ENCODE results near the gene HAUS7. TPM values are rescaled to one million over a fixed set of nuclear protein-coding genes. Genes with fewer than 3 reads are reported as not detected.

Gene HAUS7
- polyA plus RNA-seq, 2 of the 4 experiments (the other 2 are of a cell fraction) = 39.1 to 53.6 TPM

- peak in 1 of 2 experiments; percentile 20; a peak in 3 of 6 replicates for ATAC-seq
- Histone ChIP-seq H3K9me3 (no peaks in the 10 kb centered on the region), H3K4me3 (no peak overlapping the region), H3K4me1 (no peaks in the 10 kb centered on the region), H3K27ac (no peak overlapping the region), H3K4me2 (no peak overlapping the region)
- no peak for DNase-seq (ENCODE audit: low read depth in 1 of 2, low spot score in 1 of 2)
- 100% methylated on average over 2 of the region's 23 CpGs for WGBS (ENCODE audit: missing lambda C conversion rate)
- CTCF ChIA-PET = interaction anchor here (2.1 to 3.5 kb wide), 3 partner anchors 12 to 24 kb away, joined by 7 to 16 read pairs (median 11); partner anchors contain the start of gene HAUS7
- POLR2A ChIA-PET = no interaction called here
- TF ChIP-seq CHD4 (IDR thresholded peaks at IDR 0.05; ENCODE audit: borderline replicate concordance) = no peak
- TF ChIP-seq CBX8 (IDR thresholded peaks at IDR 0.05) = no peak
- TF ChIP-seq MAZ (IDR thresholded peaks at IDR 0.05; ENCODE audit: borderline replicate concordance, low read depth, low read length) = no peak
- no peak for TF ChIP-seq MYC (IDR thresholded peaks at IDR 0.05; ENCODE audit: borderline replicate concordance, low read length)
- TF ChIP-seq RARB (CRISPR knock-in tag; IDR thresholded peaks at IDR 0.05) = no peak
- no peak for TF ChIP-seq E2F6 (IDR thresholded peaks at IDR 0.05; ENCODE audit: borderline replicate concordance, low read depth)
- TF ChIP-seq CHD2 (IDR thresholded peaks at IDR 0.05; ENCODE audit: low read length, partially characterized antibody) = no peak
- no peak for TF ChIP-seq EHF (CRISPR knock-in tag; IDR thresholded peaks at IDR 0.05)
- no peak for TF ChIP-seq EHMT2 (IDR thresholded peaks at IDR 0.05; ENCODE audit: low read depth)
- no peak for FAIRE-seq
Measured at GRCh38 chrX:153482376-153483015, 12.1 kb upstream of the HAUS7 start.

- no peak for DNase-seq (ENCODE audit: low read depth in 1 of 2, low spot score in 1 of 2)
- ChIA-PET CTCF (interaction anchor here (0.8 to 2.9 kb wide), 5 partner anchors 10 to 34 kb away, joined by 3 to 11 read pairs (median 9); partner anchors contain the start of gene HAUS7), POLR2A (no interaction called here)
- Histone ChIP-seq H3K27ac (no peak overlapping the region), H3K4me2 (no peak overlapping the region), H3K4me1 (no peaks in the 10 kb centered on the region), H3K9me3 (no peaks in the 10 kb centered on the region), H3K4me3 (no peak overlapping the region)
- ATAC-seq = no peak
- WGBS (ENCODE audit: missing lambda C conversion rate) = 100% methylated on average over 3 of the region's 13 CpGs
- FAIRE-seq = no peak
- TF ChIP-seq KDM1A (IDR thresholded peaks at IDR 0.05; ENCODE audit: low read depth) (no peak), HOXA7 (CRISPR knock-in tag; IDR thresholded peaks at IDR 0.05) (no peak)
Measured at GRCh38 chrX:153481043-153481442, 10.7 kb upstream of the HAUS7 start.

- TF ChIP-seq MAX (IDR thresholded peaks at IDR 0.05) (no peak), POLR2A (IDR thresholded peaks at IDR 0.05; ENCODE audit: low read length) (no peak)
- 80% methylated on average over 2 of the region's 16 CpGs for WGBS (ENCODE audit: missing lambda C conversion rate)
- FAIRE-seq (no peak), DNase-seq (ENCODE audit: low read depth in 1 of 2, low spot score in 1 of 2) (no peak), ATAC-seq (no peak)
- ChIA-PET CTCF (interaction anchor here (1.4 kb wide), 1 partner anchor 30 kb away, joined by 3 read pairs; no protein-coding TSS in a partner anchor), POLR2A (no interaction called here)
- no peak overlapping the region for H3K4me3 ChIP-seq
- no peak overlapping the region for H3K4me2 ChIP-seq
- no peaks in the 10 kb centered on the region for H3K9me3 ChIP-seq
- no peaks in the 10 kb centered on the region for H3K4me1 ChIP-seq
- no peak overlapping the region for H3K27ac ChIP-seq
Measured at GRCh38 chrX:153478746-153479145, 8.4 kb upstream of the HAUS7 start.

GRCh38 chrX:153477901-153478300 is 7.5 kb upstream of the HAUS7 start:
- H3K4me2 ChIP-seq = no peak overlapping the region
- H3K9me3 ChIP-seq = no peaks in the 10 kb centered on the region
- H3K4me3 ChIP-seq = no peak overlapping the region
- ChIA-PET POLR2A (no interaction called here), CTCF (interaction anchor here (11.1 kb wide), 1 partner anchor 30 kb away, joined by 130 read pairs; no protein-coding TSS in a partner anchor)
- FAIRE-seq = no peak
- H3K4me1 ChIP-seq = no peaks in the 10 kb centered on the region
- no peak for ATAC-seq
- TF ChIP-seq PHF8 (IDR thresholded peaks at IDR 0.05; ENCODE audit: borderline replicate concordance, low read depth) (no peak), MYC (IDR thresholded peaks at IDR 0.05; ENCODE audit: borderline replicate concordance, low read length) (no peak), EHMT2 (IDR thresholded peaks at IDR 0.05; ENCODE audit: low read depth) (no peak), CEBPB (IDR thresholded peaks at IDR 0.05) (no peak), KDM5A (IDR thresholded peaks at IDR 0.05) (no peak), CHD4 (IDR thresholded peaks at IDR 0.05; ENCODE audit: borderline replicate concordance) (no peak), HOXA7 (CRISPR knock-in tag; IDR thresholded peaks at IDR 0.05) (no peak), EHF (CRISPR knock-in tag; IDR thresholded peaks at IDR 0.05) (no peak), RAD21 (conservative IDR thresholded peaks at IDR 0.05 in 1 of 2, IDR thresholded peaks at IDR 0.05 in 1 of 2) (no peak), HOXB13 (CRISPR knock-in tag; IDR thresholded peaks at IDR 0.05; ENCODE audit: low read depth) (no peak), GATA3 (IDR thresholded peaks at IDR 0.05; ENCODE audit: borderline replicate concordance) (no peak), KDM1A (IDR thresholded peaks at IDR 0.05; ENCODE audit: low read depth) (no peak), EP300 (IDR thresholded peaks at IDR 0.05) (no peak), E2F6 (IDR thresholded peaks at IDR 0.05; ENCODE audit: borderline replicate concordance, low read depth) (no peak), TFCP2L1 (CRISPR knock-in tag; IDR thresholded peaks at IDR 0.05) (no peak), JUN (IDR thresholded peaks at IDR 0.05) (no peak), PBX3 (IDR thresholded peaks at IDR 0.05) (no peak)
- WGBS (ENCODE audit: missing lambda C conversion rate) = 41% methylated on average over 3 of the region's 9 CpGs
- no peak for DNase-seq (ENCODE audit: low read depth in 1 of 2, low spot score in 1 of 2)
- no peak overlapping the region for H3K27ac ChIP-seq

All from A549 (cell line).